HepG2 (cell line): ENCODE data around the gene MTIF3. TPM values are rescaled to one million over a fixed set of nuclear protein-coding genes. Genes with fewer than 3 reads are reported as not detected.

Experiments
- HMGXB4 ChIP-seq, 2 experiments: sonication (generic) in 1 of 2; formaldehyde crosslinking in 1 of 2; IDR thresholded peaks; 2 replicates each; pipeline versions ENCODE4 v1.4.0 to v1.6.1; 2018 to 2020; ENCODE audit warnings: missing genetic modification reagents in 2 of 2, borderline replicate concordance in 1 of 2, low read depth in 1 of 2, mild to moderate bottlenecking in 1 of 2, missing biosample characterization in 1 of 2
- JDP2 ChIP-seq: sonication (generic); formaldehyde crosslinking; IDR thresholded peaks from 2 replicates; pipeline ENCODE4 v1.8.1; 2022; ENCODE audit warnings: missing genetic modification reagents, borderline replicate concordance
- JUNB ChIP-seq: sonication (generic); formaldehyde crosslinking; IDR thresholded peaks from 2 replicates; pipeline ENCODE4 v1.8.0; 2022; ENCODE audit warnings: missing genetic modification reagents, mild to moderate bottlenecking, borderline replicate concordance
- MLX ChIP-seq: IDR thresholded peaks from 2 replicates; pipeline ENCODE4 v1.6.1; 2016
- NFKBIZ ChIP-seq: IDR thresholded peaks from 2 replicates; pipeline ENCODE4 v1.6.1; 2018; ENCODE audit warnings: missing genetic modification reagents, missing compliant biosample characterization
- NONO ChIP-seq, 2 experiments: fragments of 450-650 bp in 1 of 2; sonication (generic) in 1 of 2; formaldehyde crosslinking in 1 of 2; IDR thresholded peaks in 1 of 2; conservative IDR thresholded peaks in 1 of 2; 2 replicates each; pipeline versions ENCODE4 v1.6.1 to v1.8.0; 2017 to 2022; ENCODE audit warnings: mild to moderate bottlenecking in 1 of 2, missing genetic modification reagents in 1 of 2, moderate library complexity in 1 of 2
- NRL ChIP-seq: sonication (generic); formaldehyde crosslinking; IDR thresholded peaks from 2 replicates; pipeline ENCODE4 v1.5.0; 2020; ENCODE audit warnings: missing genetic modification reagents, mild to moderate bottlenecking, moderate library complexity, borderline replicate concordance
- THAP11 ChIP-seq: IDR thresholded peaks from 2 replicates; pipeline ENCODE4 v1.6.1; 2016; ENCODE audit warnings: missing biosample characterization, missing genetic modification reagents
- USF2 ChIP-seq, 2 experiments: sonication (generic) in 1 of 2; formaldehyde crosslinking in 1 of 2; IDR thresholded peaks; 2 replicates each; pipeline versions ENCODE4 v1.5.1 to v1.6.1; 2011 to 2020; ENCODE audit warnings: borderline replicate concordance in 1 of 2, low read depth in 1 of 2, low read length in 1 of 2, mild to moderate bottlenecking in 1 of 2, missing genetic modification reagents in 1 of 2, moderate library complexity in 1 of 2
- ZC3H13 ChIP-seq: sonication (generic); formaldehyde crosslinking; IDR thresholded peaks from 2 replicates; pipeline ENCODE4 v1.8.1; 2023; ENCODE audit warnings: mild to moderate bottlenecking, missing genetic modification reagents, moderate library complexity
- ZFP1 ChIP-seq: IDR thresholded peaks from 2 replicates; pipeline ENCODE4 v1.6.1; 2016
- ZNF430 ChIP-seq: sonication (generic); formaldehyde crosslinking; IDR thresholded peaks from 2 replicates; pipeline ENCODE4 v1.9.0; 2021; ENCODE audit warnings: mild to moderate bottlenecking, missing genetic modification reagents
- ZNF598 ChIP-seq: sonication (generic); formaldehyde crosslinking; IDR thresholded peaks from 2 replicates; pipeline ENCODE4 v1.5.1; 2020; ENCODE audit warnings: mild to moderate bottlenecking, missing genetic modification reagents, borderline replicate concordance
- ZSCAN31 ChIP-seq: sonication (generic); formaldehyde crosslinking; IDR thresholded peaks from 2 replicates; pipeline ENCODE4 v1.5.0; 2020; ENCODE audit warnings: low read depth, mild to moderate bottlenecking, missing genetic modification reagents
- polyA plus RNA-seq, 8 experiments: library from polyadenylated mRNA; depleted of rRNA in 3 of 8; stranded (reverse) in 7 of 8; unstranded in 1 of 8; fragments of >200 nt; fragmentation: Illumina TruSeq in 4 of 8; extraction: Trizol in 4 of 8; gene quantifications; 2 replicates each; pipeline versions ENCODE4 v1.2.1 to v1.2.3, GENCODE V29; 2011 to 2016; ENCODE audit warnings: low read depth in 4 of 8, missing spikeins in 1 of 8, mixed read lengths in 1 of 8; ENCODE audit not compliant: insufficient read depth in 1 of 8
- total RNA-seq, 5 experiments: library from RNA; depleted of rRNA; stranded (reverse); fragments of >200 nt; fragmentation: Illumina TruSeq; extraction: Trizol; gene quantifications; 2 replicates each; pipeline ENCODE4 v1.2.3, GENCODE V29; 2016; ENCODE audit warnings: low read depth in 1 of 5
- TF ChIP-seq, protein P1 (sequence below): sonication (generic); formaldehyde crosslinking; IDR thresholded peaks from 2 replicates; pipeline ENCODE4 v1.4.0; 2020; ENCODE audit warnings: missing genetic modification reagents, borderline replicate concordance
- TF ChIP-seq, protein P2 (sequence below): IDR thresholded peaks from 2 replicates; pipeline ENCODE4 v1.6.1; 2012; ENCODE audit warnings: inconsistent platforms

Gene MTIF3
- total and polyA plus RNA-seq, 2 of the 13 experiments (the other 11 are each of a cell fraction or from before 2014, with no cell fraction given): 33.7 to 40.6 TPM

- TF ChIP-seq ZC3H13 (peak; percentile 88; the same call in 1 of the 2 replicates), USF2 (IDR thresholded peaks at IDR 0.05; ENCODE audit: low read depth, low read length) (0 out of 2 replicates have a peak, but pooled peaks have one; percentile 23), USF2 (CRISPR knock-in tag; IDR thresholded peaks at IDR 0.05; ENCODE audit: borderline replicate concordance) (no peak), NRL (CRISPR knock-in tag) (peak; percentile 13; the same call in 1 of the 2 replicates), HMGXB4 (CRISPR knock-in tag; IDR thresholded peaks at IDR 0.05; ENCODE audit: borderline replicate concordance in 1 of 2, low read depth in 1 of 2) (peak in 1 of 2 experiments; percentile 29; a peak in 3 of 4 replicates), ZFP1 (no peak), MLX (CRISPR knock-in tag) (0 out of 2 replicates have a peak, but pooled peaks have one; percentile 21), JUNB (peak; percentile 84), JDP2 (peak; percentile 91; the same call in 1 of the 2 replicates), NFKBIZ (CRISPR knock-in tag) (no peak), ZSCAN31 (CRISPR knock-in tag) (peak; percentile 97), ZNF598 (peak; percentile 90; the same call in 1 of the 2 replicates), NONO (IDR thresholded peaks at IDR 0.05) (no peak), NONO (CRISPR knock-in tag; conservative IDR thresholded peaks at IDR 0.05) (no peak; the same call in 1 of the 2 replicates), THAP11 (peak; percentile 75), ZNF430 (peak; percentile 95)
- TF ChIP-seq, protein P1, sequence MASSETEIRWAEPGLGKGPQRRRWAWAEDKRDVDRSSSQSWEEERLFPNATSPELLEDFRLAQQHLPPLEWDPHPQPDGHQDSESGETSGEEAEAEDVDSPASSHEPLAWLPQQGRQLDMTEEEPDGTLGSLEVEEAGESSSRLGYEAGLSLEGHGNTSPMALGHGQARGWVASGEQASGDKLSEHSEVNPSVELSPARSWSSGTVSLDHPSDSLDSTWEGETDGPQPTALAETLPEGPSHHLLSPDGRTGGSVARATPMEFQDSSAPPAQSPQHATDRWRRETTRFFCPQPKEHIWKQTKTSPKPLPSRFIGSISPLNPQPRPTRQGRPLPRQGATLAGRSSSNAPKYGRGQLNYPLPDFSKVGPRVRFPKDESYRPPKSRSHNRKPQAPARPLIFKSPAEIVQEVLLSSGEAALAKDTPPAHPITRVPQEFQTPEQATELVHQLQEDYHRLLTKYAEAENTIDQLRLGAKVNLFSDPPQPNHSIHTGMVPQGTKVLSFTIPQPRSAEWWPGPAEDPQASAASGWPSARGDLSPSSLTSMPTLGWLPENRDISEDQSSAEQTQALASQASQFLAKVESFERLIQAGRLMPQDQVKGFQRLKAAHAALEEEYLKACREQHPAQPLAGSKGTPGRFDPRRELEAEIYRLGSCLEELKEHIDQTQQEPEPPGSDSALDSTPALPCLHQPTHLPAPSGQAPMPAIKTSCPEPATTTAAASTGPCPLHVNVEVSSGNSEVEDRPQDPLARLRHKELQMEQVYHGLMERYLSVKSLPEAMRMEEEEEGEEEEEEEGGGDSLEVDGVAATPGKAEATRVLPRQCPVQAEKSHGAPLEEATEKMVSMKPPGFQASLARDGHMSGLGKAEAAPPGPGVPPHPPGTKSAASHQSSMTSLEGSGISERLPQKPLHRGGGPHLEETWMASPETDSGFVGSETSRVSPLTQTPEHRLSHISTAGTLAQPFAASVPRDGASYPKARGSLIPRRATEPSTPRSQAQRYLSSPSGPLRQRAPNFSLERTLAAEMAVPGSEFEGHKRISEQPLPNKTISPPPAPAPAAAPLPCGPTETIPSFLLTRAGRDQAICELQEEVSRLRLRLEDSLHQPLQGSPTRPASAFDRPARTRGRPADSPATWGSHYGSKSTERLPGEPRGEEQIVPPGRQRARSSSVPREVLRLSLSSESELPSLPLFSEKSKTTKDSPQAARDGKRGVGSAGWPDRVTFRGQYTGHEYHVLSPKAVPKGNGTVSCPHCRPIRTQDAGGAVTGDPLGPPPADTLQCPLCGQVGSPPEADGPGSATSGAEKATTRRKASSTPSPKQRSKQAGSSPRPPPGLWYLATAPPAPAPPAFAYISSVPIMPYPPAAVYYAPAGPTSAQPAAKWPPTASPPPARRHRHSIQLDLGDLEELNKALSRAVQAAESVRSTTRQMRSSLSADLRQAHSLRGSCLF (CRISPR knock-in tag): no peak
- TF ChIP-seq, protein P2, sequence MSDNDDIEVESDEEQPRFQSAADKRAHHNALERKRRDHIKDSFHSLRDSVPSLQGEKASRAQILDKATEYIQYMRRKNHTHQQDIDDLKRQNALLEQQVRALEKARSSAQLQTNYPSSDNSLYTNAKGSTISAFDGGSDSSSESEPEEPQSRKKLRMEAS: peak; percentile 99
Measured at GRCh38 chr13:27424246-27425157, 25.9 kb downstream of the MTIF3 start, which contains the start of gene GTF3A (continued).
